ENCODE results near the gene GPR25.

GPR25 gene

GRCh38 chr1:200916681-200917080, 43.9 kb downstream of the GPR25 start:
- DNase-seq: no peak

GRCh38 chr1:200917291-200917817, 44.6 kb downstream of the GPR25 start:
- no peak for DNase-seq

- no peak for DNase-seq
These were observed 45.2 kb downstream of the GPR25 start for GRCh38 chr1:200918006-200918405.

GRCh38 chr1:200919386-200919785, 46.6 kb downstream of the GPR25 start:
- no peak for DNase-seq

GRCh38 chr1:200921571-200922110, 48.9 kb downstream of the GPR25 start:
- no peak for DNase-seq

GRCh38 chr1:200922406-200922805, 49.6 kb downstream of the GPR25 start:
- DNase-seq: no peak

GRCh38 chr1:200923601-200924000, 50.8 kb downstream of the GPR25 start:
- no peak for DNase-seq

Measured in CD4-positive, alpha-beta T cell treated with Interferon gamma for 1 hour (primary cell).